ENCODE data around the gene RAB44.

DNA sequence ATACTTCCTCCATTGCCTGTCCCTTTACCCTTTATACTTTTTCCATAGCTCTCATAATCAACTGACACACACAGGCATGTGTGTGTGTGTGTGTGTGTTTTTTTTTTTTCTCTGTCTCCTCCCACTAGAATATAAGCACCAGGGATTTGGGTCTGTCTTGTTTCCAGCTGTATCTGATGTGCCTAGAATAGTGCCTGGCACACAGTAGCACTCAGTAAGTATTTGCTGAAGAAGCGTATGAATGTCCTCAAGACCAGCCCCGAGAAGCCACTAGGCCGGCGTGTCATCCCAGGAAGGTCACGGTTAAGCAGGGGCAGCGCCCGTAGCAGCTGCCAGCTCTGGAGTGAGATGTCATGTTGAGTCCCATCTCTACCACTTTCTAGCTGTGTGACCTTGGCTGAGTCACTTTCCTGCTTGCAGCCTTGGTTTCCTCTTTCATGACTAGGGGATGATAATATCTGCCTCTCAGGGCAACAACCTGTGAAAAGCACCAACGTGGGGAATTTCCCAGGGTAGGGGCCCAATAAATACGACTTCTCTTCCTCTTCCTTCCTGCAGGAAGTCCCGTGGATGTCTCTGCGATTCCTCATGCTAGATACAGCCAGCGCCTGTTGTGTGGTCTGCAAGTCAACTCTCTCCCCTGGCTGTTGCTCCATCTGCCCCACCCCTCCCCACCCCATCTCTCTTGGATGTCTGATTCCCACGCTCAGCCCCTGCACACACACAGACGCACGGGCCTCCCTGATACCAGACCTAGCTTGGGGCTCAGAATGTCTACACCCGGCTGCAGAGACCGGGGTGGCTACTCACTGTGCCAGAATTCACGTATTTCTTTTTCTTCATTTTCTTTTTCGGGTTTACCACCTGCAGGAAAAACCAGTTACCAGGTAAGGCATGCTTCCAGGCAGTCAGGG lies 58.1 kb downstream of the RAB44 start:
- TF ChIP-seq, protein P1, sequence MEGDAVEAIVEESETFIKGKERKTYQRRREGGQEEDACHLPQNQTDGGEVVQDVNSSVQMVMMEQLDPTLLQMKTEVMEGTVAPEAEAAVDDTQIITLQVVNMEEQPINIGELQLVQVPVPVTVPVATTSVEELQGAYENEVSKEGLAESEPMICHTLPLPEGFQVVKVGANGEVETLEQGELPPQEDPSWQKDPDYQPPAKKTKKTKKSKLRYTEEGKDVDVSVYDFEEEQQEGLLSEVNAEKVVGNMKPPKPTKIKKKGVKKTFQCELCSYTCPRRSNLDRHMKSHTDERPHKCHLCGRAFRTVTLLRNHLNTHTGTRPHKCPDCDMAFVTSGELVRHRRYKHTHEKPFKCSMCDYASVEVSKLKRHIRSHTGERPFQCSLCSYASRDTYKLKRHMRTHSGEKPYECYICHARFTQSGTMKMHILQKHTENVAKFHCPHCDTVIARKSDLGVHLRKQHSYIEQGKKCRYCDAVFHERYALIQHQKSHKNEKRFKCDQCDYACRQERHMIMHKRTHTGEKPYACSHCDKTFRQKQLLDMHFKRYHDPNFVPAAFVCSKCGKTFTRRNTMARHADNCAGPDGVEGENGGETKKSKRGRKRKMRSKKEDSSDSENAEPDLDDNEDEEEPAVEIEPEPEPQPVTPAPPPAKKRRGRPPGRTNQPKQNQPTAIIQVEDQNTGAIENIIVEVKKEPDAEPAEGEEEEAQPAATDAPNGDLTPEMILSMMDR (conservative IDR thresholded peaks at IDR 0.05 in 1 of 2, IDR thresholded peaks at IDR 0.05 in 1 of 2; ENCODE audit: extremely low read depth in 1 of 2, insufficient read depth in 1 of 2, low read depth in 1 of 2, low read length in 2 of 2): no peak
- TF ChIP-seq EZH2 (IDR thresholded peaks at IDR 0.05; ENCODE audit: borderline replicate concordance, low read length): no peak

Measured in mammary epithelial cell (primary cell).